Suprapubic skin (tissue), 3 donors: Measurements from ENCODE around the gene PPP2R2C.

Experiments
- CTCF ChIP-seq, 2 donors: fragments of 200-600 bp in 1 of 2; fragments of 450-650 bp in 1 of 2; sonication (generic) in 1 of 2; IDR thresholded peaks; one replicate each; pipeline ENCODE4 v1.5.1; 2016 to 2019; ENCODE audit warnings: antibody characterized with exemption in 2 of 2, mild to moderate bottlenecking in 1 of 2, moderate library complexity in 1 of 2
- EP300 ChIP-seq: sonication (generic); formaldehyde crosslinking; IDR thresholded peaks from one replicate; pipeline ENCODE4 v1.6.1; 2017; ENCODE audit warnings: antibody characterized with exemption

DNA sequence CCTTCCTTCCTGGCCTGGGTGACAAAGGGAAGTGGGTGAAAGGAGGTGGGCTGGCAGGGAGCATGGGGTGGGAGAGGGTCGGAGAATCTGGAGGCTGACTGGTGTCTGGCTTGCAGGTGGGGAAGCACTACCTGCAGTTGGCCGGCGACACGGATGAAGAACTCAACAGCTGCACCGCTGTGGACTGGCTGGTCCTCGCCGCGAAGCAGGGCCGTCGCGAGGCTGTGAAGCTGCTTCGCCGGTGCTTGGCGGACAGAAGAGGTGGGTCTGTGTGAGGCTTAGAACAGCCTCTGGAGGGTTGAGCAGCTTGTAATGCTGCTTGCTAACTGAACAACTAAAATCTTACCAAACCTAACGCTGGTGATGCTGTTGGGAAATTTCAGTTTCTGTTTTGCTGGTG lies 183.5 kb downstream of the PPP2R2C start:
- TF ChIP-seq CTCF (IDR thresholded peaks at IDR 0.05) (no peak), EP300 (no peak)
